SK-N-SH (cell line): ENCODE data around the gene PRRC2B. TPM values are rescaled to one million over a fixed set of nuclear protein-coding genes. Genes with fewer than 3 reads are reported as not detected.

Experiments
- CTCF ChIA-PET: fragments of 300-600, 350-600 bp; formaldehyde crosslinking; extraction: SDS; loops from one replicate; lab custom pipeline; 2021; lab: Yijun Ruan, JAX
- POLR2A ChIA-PET: fragments of 350-600 bp; sonication (Branson Sonifier 250); formaldehyde crosslinking; extraction: SDS; loops from one replicate; lab custom pipeline; 2020; ENCODE audit warnings: antibody characterized with exemption, inconsistent platforms; lab: Yijun Ruan, JAX
- DNase-seq: peaks from one replicate; pipeline ENCODE4 v3.0.0; 2012
- H2AFZ ChIP-seq: fragments of 200-600 bp; sonication (generic); 2 replicates; pipeline ENCODE4 v1.8.1; 2016; ENCODE audit warnings: antibody characterized with exemption, mild to moderate bottlenecking, low read depth
- H3F3A ChIP-seq: fragments of 200-600 bp; sonication (generic); replicated peaks from 2 replicates; pipeline ENCODE3; 2016; ENCODE audit warnings: antibody characterized with exemption, mild to moderate bottlenecking; ENCODE audit not compliant: insufficient read depth
- H3K27ac ChIP-seq, 2 experiments: fragments of 200-500 bp in 1 of 2; fragments of 200-600 bp in 1 of 2; sonication (Bioruptor generic) in 1 of 2; sonication (generic), shearing (Covaris generic) in 1 of 2; 2 replicates each; pipeline versions ENCODE4 v1.5.1 to v1.6.1; 2014 to 2016; ENCODE audit warnings: low read depth in 2 of 2, inconsistent platforms in 1 of 2, low read length in 1 of 2, mild to moderate bottlenecking in 1 of 2, mixed read lengths in 1 of 2
- H3K27me3 ChIP-seq: fragments of 200-600 bp; sonication (generic), shearing (Covaris generic); 2 replicates; pipeline ENCODE4 v1.6.1; 2016; ENCODE audit warnings: mixed run types; ENCODE audit not compliant: insufficient read depth
- H3K36me3 ChIP-seq, 2 experiments: fragments of 200-500 bp in 1 of 2; fragments of 200-600 bp in 1 of 2; sonication (Bioruptor generic) in 1 of 2; sonication (generic) in 1 of 2; replicated peaks in 1 of 2; 2 replicates each; pipeline versions ENCODE3 to v1.5.1; 2014 to 2016; ENCODE audit warnings: low read length in 1 of 2, mild to moderate bottlenecking in 1 of 2; ENCODE audit not compliant: insufficient read depth in 2 of 2, control insufficient read depth in 1 of 2
- H3K4me1 ChIP-seq, 2 experiments: fragments of 200-500 bp in 1 of 2; fragments of 200-600 bp in 1 of 2; sonication (Bioruptor generic) in 1 of 2; sonication (generic), shearing (Covaris generic) in 1 of 2; 2 replicates each; pipeline versions ENCODE4 v1.5.1 to v1.6.1; 2014 to 2016; ENCODE audit warnings: low read depth in 1 of 2, low read length in 1 of 2, mixed run types in 1 of 2; ENCODE audit not compliant: insufficient read depth in 2 of 2, control insufficient read depth in 1 of 2
- H3K4me2 ChIP-seq: fragments of 200-600 bp; sonication (generic), shearing (Covaris generic); 2 replicates; pipeline ENCODE4 v1.6.1; 2017; ENCODE audit warnings: mixed run types
- H3K4me3 ChIP-seq, 2 experiments: fragments of 200-500 bp in 1 of 2; fragments of 200-600 bp in 1 of 2; sonication (Bioruptor generic) in 1 of 2; sonication (generic), shearing (Covaris generic) in 1 of 2; 2 replicates each; pipeline versions ENCODE4 v1.5.1 to v1.8.1; 2014 to 2016; ENCODE audit warnings: low read depth in 2 of 2, inconsistent platforms in 1 of 2, low read length in 1 of 2, mild to moderate bottlenecking in 1 of 2, mixed read lengths in 1 of 2, moderate library complexity in 1 of 2
- H3K79me2 ChIP-seq: fragments of 200-600 bp; sonication (generic); 2 replicates; pipeline ENCODE4 v1.8.1; 2017; ENCODE audit warnings: mild to moderate bottlenecking; ENCODE audit not compliant: insufficient read depth
- H3K9ac ChIP-seq: fragments of 200-600 bp; sonication (generic); 2 replicates; pipeline ENCODE4 v1.6.1; 2017; ENCODE audit warnings: mixed run types
- H3K9me2 ChIP-seq: fragments of 200-600 bp; sonication (generic); 2 replicates; pipeline ENCODE4 v1.6.1; 2017; ENCODE audit warnings: mixed run types
- H3K9me3 ChIP-seq: fragments of 200-600 bp; sonication (generic); 2 replicates; pipeline ENCODE4 v1.6.1; 2017; ENCODE audit warnings: mixed run types, mild to moderate bottlenecking, moderate library complexity
- H4K20me1 ChIP-seq: fragments of 200-600 bp; sonication (generic); 2 replicates; pipeline ENCODE4 v1.6.1; 2017; ENCODE audit warnings: mild to moderate bottlenecking, mixed run types; ENCODE audit not compliant: insufficient read depth
- CHD2 ChIP-seq: fragments of 150-350 bp; IDR thresholded peaks from 2 replicates; pipeline ENCODE4 v1.6.1; 2018; ENCODE audit warnings: low read length; ENCODE audit not compliant: partially characterized antibody
- EZH2phosphoT487 ChIP-seq: fragments of 200-600 bp; sonication (generic); IDR thresholded peaks from 2 replicates; pipeline ENCODE4 v1.6.1; 2017; ENCODE audit warnings: low read depth, mixed run types, mild to moderate bottlenecking, antibody characterized with exemption, moderate library complexity, borderline replicate concordance
- FOXJ3 ChIP-seq: sonication (generic); formaldehyde crosslinking; IDR thresholded peaks from 2 replicates; pipeline ENCODE4 v1.5.1; 2020; ENCODE audit warnings: mild to moderate bottlenecking, missing genetic modification reagents
- GABPA ChIP-seq: IDR thresholded peaks from 2 replicates; pipeline ENCODE4 v1.4.0; 2012; ENCODE audit warnings: low read depth, mild to moderate bottlenecking
- GATA2 ChIP-seq: sonication (generic); formaldehyde crosslinking; IDR thresholded peaks from 2 replicates; pipeline ENCODE4 v1.5.0; 2020; ENCODE audit warnings: mild to moderate bottlenecking, missing genetic modification reagents
- JUND ChIP-seq: IDR thresholded peaks from 2 replicates; pipeline ENCODE4 v1.4.0; 2012
- MXI1 ChIP-seq: IDR thresholded peaks from 2 replicates; pipeline ENCODE4 v1.6.1; 2012; ENCODE audit warnings: mild to moderate bottlenecking, low read depth, low read length, improper control_type of control experiment
- NFIC ChIP-seq: IDR thresholded peaks from 2 replicates; pipeline ENCODE4 v1.4.0; 2012; ENCODE audit warnings: borderline replicate concordance
- NRF1 ChIP-seq: IDR thresholded peaks from 2 replicates; pipeline ENCODE4 v1.6.1; 2012; ENCODE audit warnings: low read depth, mild to moderate bottlenecking, low read length
- POLR2AphosphoS5 ChIP-seq: IDR thresholded peaks from 2 replicates; pipeline ENCODE4 v1.6.1; 2012; ENCODE audit warnings: low read depth, low read length
- RAD21 ChIP-seq: IDR thresholded peaks from 2 replicates; pipeline ENCODE4 v1.6.1; 2012; ENCODE audit warnings: mild to moderate bottlenecking, low read length
- RFX5 ChIP-seq: IDR thresholded peaks from 2 replicates; pipeline ENCODE4 v1.6.1; 2012; ENCODE audit warnings: mild to moderate bottlenecking, improper control_type of control experiment, low read length
- RXRA ChIP-seq: IDR thresholded peaks from 2 replicates; pipeline ENCODE4 v1.4.0; 2012; ENCODE audit warnings: low read depth, mild to moderate bottlenecking, borderline replicate concordance
- TAF1 ChIP-seq: IDR thresholded peaks from 2 replicates; pipeline ENCODE4 v1.6.1; 2012; ENCODE audit warnings: low read depth, mild to moderate bottlenecking, low read length, moderate library complexity, borderline replicate concordance
- TCF12 ChIP-seq: IDR thresholded peaks from 2 replicates; pipeline ENCODE4 v1.4.0; 2012
- TEAD4 ChIP-seq: IDR thresholded peaks from 2 replicates; pipeline ENCODE4 v1.4.0; 2012; ENCODE audit warnings: mild to moderate bottlenecking, borderline replicate concordance; ENCODE audit not compliant: insufficient read depth
- YY1 ChIP-seq: IDR thresholded peaks from 2 replicates; pipeline ENCODE4 v1.4.0; 2012; ENCODE audit warnings: low read depth, mild to moderate bottlenecking
- WGBS: methylation state at CpG from one replicate; pipeline ENCODE4 v1.1.6; 2017; ENCODE audit warnings: low lambda C conversion rate; 5-methylcytosine and 5-hydroxymethylcytosine counted together
- polyA plus RNA-seq, 3 experiments: library from polyadenylated mRNA; depleted of rRNA; stranded (reverse); fragments of >200 nt; gene quantifications; 2 replicates each; pipeline ENCODE4 v1.2.3, GENCODE V29; 2012
- TF ChIP-seq, protein P1 (sequence below): fragments of 150-350 bp; IDR thresholded peaks from 2 replicates; pipeline ENCODE4 v1.6.1; 2016; ENCODE audit warnings: mild to moderate bottlenecking, low read depth, low read length
- TF ChIP-seq, protein P2 (sequence below): IDR thresholded peaks from 2 replicates; pipeline ENCODE4 v1.4.0; 2012; ENCODE audit warnings: low read depth
- TF ChIP-seq, protein P3 (sequence below): fragments of 150-350 bp; IDR thresholded peaks from 2 replicates; pipeline ENCODE4 v1.6.1; 2017; ENCODE audit warnings: antibody characterized with exemption, low read length, low read depth, borderline replicate concordance
- TF ChIP-seq, protein P4 (sequence below): IDR thresholded peaks from 2 replicates; pipeline ENCODE4 v1.4.0; 2012; ENCODE audit warnings: low read depth, borderline replicate concordance

PRRC2B gene
- polyA plus RNA-seq, 1 of the 3 experiments (the other 2 are of a cell fraction): 26.3 TPM

DNA sequence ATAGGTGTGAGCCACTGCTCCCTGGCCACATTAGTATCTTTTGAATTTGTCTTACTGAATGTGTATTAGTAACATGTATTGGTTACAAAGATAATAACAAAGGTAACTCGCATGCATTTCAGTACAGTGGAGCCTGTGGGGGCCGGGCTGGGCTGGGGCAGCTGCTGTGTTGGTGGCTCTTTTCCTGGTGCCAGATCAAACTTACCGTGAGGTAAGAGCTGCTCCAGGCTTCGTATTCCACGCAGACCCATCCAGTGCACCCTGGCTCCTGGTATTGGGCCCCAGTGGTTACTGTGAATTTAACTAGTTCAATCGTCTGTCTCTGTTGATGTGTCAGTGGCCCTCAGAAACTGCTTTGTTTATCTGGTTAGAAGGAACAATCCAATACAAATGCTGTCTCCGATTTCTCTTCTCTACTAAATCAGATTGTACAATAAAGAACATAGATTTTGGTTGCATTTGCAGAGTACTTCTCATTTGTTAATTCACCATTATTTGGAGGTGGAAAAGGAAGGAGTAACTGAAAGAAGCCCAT, 15.6 kb downstream of the PRRC2B start:
- TF ChIP-seq RAD21: no peak
- no peak for TF ChIP-seq TAF1
- TF ChIP-seq RXRA: no peak
- TF ChIP-seq POLR2AphosphoS5: no peak
- TF ChIP-seq, protein P1, sequence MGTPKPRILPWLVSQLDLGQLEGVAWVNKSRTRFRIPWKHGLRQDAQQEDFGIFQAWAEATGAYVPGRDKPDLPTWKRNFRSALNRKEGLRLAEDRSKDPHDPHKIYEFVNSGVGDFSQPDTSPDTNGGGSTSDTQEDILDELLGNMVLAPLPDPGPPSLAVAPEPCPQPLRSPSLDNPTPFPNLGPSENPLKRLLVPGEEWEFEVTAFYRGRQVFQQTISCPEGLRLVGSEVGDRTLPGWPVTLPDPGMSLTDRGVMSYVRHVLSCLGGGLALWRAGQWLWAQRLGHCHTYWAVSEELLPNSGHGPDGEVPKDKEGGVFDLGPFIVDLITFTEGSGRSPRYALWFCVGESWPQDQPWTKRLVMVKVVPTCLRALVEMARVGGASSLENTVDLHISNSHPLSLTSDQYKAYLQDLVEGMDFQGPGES: no peak
- TF ChIP-seq NFIC: no peak
- TF ChIP-seq, protein P2, sequence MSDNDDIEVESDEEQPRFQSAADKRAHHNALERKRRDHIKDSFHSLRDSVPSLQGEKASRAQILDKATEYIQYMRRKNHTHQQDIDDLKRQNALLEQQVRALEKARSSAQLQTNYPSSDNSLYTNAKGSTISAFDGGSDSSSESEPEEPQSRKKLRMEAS: no peak
- no peak for TF ChIP-seq TEAD4
- no peak for TF ChIP-seq NRF1
- no peak for TF ChIP-seq MXI1
- no peak for TF ChIP-seq YY1
- TF ChIP-seq, all 33 proteins: peak for 0
- Histone ChIP-seq H3K79me2 (peaks cover 100% of the 10 kb centered on the region), H3K4me2 (no peak overlapping the region), H3K9me3 (no peaks in the 10 kb centered on the region), H3K27me3 (no peaks in the 10 kb centered on the region), H4K20me1 (peaks cover 100% of the 10 kb centered on the region), H3F3A (peaks cover 11% of the 10 kb centered on the region), H3K4me3 (no peak overlapping the region), H3K9ac (no peak overlapping the region), H3K27ac (peak overlapping the region in 1 of 2 experiments; percentile 3; a peak in 2 of 4 replicates), H3K36me3 (peaks cover 0 to 1% of the 10 kb centered on the region in 2 experiments), H3K9me2 (no peaks in the 10 kb centered on the region), H3K4me1 (peaks cover 39 to 42% of the 10 kb centered on the region in 2 experiments), H2AFZ (no peak overlapping the region)
- no peak for DNase-seq
- CTCF ChIA-PET: no interaction called here
- 84% methylated on average over 6 of the region's 7 CpGs for WGBS
- POLR2A ChIA-PET: no interaction called here

DNA sequence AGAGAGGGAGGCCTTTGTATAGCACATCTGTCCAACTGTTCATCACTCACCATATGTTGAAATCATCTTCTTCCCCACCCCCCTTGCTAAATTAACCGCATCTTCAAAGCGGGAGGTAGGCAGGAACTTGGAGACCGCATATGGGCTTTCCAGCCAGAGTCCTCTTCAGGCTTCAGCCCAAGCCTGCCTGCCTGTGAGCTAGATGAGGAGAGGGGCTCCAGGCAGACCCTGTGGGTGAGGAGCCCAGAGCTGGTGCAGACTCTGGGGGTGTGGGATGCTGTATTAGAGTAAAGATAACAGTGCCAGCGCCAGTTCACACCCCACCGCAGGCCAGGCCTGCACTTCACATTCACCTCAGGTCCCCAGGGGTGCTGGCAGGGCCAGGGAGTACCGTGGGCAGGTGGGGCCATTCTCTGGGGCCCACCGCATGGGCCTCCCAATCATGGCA, 16.2 kb downstream of the PRRC2B start:
- H3K9me2 ChIP-seq: no peaks in the 10 kb centered on the region
- no peak overlapping the region for H2AFZ ChIP-seq
- no peak overlapping the region for H3K4me2 ChIP-seq
- 89% methylated on average over 3 of the region's 7 CpGs for WGBS
- peaks cover 100% of the 10 kb centered on the region for H3K79me2 ChIP-seq
- H3K9ac ChIP-seq: no peak overlapping the region
- no peaks in the 10 kb centered on the region for H3K36me3 ChIP-seq
- H3K9me3 ChIP-seq: no peaks in the 10 kb centered on the region
- no peaks in the 10 kb centered on the region for H3K27me3 ChIP-seq
- CTCF ChIA-PET: no interaction called here
- POLR2A ChIA-PET: no interaction called here
- no peak overlapping the region for H3K4me3 ChIP-seq
- peak overlapping the region in 1 of 2 experiments; percentile 7; a peak in 2 of 4 replicates for H3K27ac ChIP-seq
- H3K4me1 ChIP-seq: peaks cover 33 to 40% of the 10 kb centered on the region in 2 experiments
- H4K20me1 ChIP-seq: peaks cover 100% of the 10 kb centered on the region
- no peak for DNase-seq
- H3F3A ChIP-seq: peaks cover 12% of the 10 kb centered on the region
- no peak for TF ChIP-seq TEAD4
- no peak for TF ChIP-seq NFIC
- TF ChIP-seq EZH2phosphoT487: no peak
- no peak for TF ChIP-seq RFX5
- no peak for TF ChIP-seq RXRA
- no peak for TF ChIP-seq YY1
- no peak for TF ChIP-seq TAF1
- TF ChIP-seq, protein P1: no peak
- no peak for TF ChIP-seq JUND
- TF ChIP-seq FOXJ3: no peak
- TF ChIP-seq, protein P3, sequence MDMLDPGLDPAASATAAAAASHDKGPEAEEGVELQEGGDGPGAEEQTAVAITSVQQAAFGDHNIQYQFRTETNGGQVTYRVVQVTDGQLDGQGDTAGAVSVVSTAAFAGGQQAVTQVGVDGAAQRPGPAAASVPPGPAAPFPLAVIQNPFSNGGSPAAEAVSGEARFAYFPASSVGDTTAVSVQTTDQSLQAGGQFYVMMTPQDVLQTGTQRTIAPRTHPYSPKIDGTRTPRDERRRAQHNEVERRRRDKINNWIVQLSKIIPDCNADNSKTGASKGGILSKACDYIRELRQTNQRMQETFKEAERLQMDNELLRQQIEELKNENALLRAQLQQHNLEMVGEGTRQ: no peak
- no peak for TF ChIP-seq GATA2 (CRISPR knock-in tag)
- no peak for TF ChIP-seq TCF12
- TF ChIP-seq, protein P2: no peak
- TF ChIP-seq, protein P4, sequence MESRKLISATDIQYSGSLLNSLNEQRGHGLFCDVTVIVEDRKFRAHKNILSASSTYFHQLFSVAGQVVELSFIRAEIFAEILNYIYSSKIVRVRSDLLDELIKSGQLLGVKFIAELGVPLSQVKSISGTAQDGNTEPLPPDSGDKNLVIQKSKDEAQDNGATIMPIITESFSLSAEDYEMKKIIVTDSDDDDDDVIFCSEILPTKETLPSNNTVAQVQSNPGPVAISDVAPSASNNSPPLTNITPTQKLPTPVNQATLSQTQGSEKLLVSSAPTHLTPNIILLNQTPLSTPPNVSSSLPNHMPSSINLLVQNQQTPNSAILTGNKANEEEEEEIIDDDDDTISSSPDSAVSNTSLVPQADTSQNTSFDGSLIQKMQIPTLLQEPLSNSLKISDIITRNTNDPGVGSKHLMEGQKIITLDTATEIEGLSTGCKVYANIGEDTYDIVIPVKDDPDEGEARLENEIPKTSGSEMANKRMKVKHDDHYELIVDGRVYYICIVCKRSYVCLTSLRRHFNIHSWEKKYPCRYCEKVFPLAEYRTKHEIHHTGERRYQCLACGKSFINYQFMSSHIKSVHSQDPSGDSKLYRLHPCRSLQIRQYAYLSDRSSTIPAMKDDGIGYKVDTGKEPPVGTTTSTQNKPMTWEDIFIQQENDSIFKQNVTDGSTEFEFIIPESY: no peak
- no peak for TF ChIP-seq GABPA
- TF ChIP-seq POLR2AphosphoS5: no peak
- TF ChIP-seq CHD2: no peak
- no peak for TF ChIP-seq RAD21
